GM21717 (cell line): ENCODE data around the gene TAF7L.
"Not testable (repeated sequence)": the region's sequence is repeated elsewhere in the genome, so short reads cannot be mapped to it uniquely, and the experiment has no call there.

Experiments
- ATAC-seq: cut with Tn5 transposase; IDR thresholded peaks from one replicate; pipeline ENCODE4 v1.9.1; 2021; ENCODE audit warnings: mild to moderate bottlenecking, moderate library complexity; ENCODE audit not compliant: unreplicated experiment

Gene TAF7L

DNA sequence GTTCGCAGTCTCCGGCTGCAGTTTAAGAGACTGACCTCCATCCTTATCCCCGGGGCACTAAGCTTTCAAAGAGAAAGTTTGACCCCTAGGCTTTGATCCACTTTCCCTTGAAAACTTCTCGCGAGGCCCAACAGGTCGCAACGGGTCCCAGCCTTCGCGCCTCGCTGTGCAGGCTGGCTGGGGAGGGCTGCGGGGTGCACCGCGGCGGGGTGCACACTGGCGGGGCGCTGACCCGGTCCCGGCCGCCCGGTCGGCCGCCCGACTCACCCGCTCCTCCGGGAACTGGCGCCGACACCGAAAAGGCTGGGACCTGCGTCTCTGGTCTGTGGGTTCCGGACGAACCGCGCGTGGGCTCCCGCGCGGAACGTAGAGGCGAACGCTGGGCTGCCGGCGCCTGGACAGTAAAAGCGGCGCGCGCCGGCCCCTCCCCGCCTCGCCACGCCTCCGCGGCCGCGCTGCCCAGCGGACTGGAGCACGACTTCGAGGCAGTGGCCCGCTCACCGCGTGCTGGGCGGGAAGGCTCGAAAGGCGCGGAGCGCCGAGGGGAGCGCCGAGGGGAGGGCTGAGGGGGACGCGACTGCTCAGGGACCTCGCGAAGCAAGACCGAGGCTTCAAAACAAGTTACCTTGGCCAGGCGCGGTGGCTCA lies at the start of gene TAF7L:
TSS of gene TAF7L (minus strand) at position 378 of the 647 bp plus-strand sequence. CDS start 3,791 bp downstream, outside the sequence.
- no peak for ATAC-seq

DNA sequence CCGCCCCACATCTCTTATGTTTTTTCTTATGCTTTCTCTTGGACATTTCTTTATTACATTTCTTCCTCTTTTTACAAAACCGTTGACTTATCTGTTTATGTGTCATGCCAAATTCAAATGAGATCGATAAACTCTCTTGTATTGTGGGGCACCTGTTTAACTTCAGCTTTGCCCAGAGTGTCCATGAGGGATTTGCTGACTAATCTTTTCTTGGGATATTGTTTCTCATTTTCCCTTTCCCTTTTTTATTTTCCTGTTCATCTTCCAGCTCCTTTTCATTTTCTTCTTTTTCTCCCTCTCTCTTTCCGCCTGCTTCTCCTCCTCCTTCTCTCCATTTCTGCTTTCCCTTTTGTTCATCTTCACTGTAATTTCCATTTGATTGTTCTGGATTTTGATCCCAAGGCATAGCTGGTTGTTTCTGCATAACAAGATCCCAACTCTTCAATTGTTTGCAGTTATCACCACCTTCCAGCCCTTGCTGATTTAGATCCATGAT lies 46.7 kb upstream of the TAF7L start:
- no peak for ATAC-seq

GRCh38 chrX:101334310-101334709 lies 43.2 kb upstream of the TAF7L start:
- not testable (repeated sequence) for ATAC-seq

DNA sequence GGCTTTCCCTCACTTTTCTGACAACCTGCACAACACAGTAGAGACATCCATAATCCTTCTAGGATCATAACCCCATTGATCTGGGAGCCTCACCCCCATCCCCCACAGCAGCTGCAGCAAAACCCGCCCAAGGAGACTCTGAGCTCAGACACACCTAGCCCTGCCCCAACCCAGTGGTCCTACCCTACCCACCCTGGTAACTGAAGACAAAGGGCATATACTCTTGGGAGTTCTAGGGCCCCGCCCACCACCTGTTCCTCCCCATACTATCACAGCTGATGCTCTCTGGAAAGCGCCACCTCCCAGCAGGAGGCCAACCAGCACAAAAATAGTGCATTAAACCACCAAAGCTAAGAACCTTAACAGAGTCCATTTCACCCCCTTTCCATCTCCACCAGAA lies 35.5 kb upstream of the TAF7L start:
- not testable (repeated sequence) for ATAC-seq

GRCh38 chrX:101303790-101304189 lies 12.7 kb upstream of the TAF7L start:
- ATAC-seq, result no peak

GRCh38 chrX:101295603-101296002 lies 4.5 kb upstream of the TAF7L start:
- ATAC-seq, result not testable (repeated sequence)

GRCh38 chrX:101287402-101287801 lies 3.7 kb downstream of the TAF7L start:
- ATAC-seq, result peak; percentile 56

DNA sequence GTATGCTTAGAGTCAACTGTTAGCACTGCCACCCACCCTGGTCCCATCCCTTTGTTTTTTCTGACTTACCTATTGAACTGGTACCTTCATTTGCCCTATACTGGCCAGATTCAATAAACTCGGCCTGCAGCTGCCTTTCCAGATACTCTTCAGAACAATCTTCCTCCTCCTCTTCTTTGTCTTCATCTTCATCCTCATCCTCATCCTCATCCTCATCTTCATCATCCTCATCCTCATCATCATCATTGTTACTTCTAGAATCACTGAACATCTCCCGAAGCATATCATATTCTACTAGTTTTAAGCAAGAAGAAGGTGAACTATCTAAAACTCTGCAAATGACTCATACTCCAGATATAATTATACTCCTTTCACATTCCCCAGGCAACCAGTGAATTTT lies 14.9 kb downstream of the TAF7L start:
- ATAC-seq, result no peak

- no peak for ATAC-seq
Measured at GRCh38 chrX:101274198-101274597, 16.9 kb downstream of the TAF7L start.

DNA sequence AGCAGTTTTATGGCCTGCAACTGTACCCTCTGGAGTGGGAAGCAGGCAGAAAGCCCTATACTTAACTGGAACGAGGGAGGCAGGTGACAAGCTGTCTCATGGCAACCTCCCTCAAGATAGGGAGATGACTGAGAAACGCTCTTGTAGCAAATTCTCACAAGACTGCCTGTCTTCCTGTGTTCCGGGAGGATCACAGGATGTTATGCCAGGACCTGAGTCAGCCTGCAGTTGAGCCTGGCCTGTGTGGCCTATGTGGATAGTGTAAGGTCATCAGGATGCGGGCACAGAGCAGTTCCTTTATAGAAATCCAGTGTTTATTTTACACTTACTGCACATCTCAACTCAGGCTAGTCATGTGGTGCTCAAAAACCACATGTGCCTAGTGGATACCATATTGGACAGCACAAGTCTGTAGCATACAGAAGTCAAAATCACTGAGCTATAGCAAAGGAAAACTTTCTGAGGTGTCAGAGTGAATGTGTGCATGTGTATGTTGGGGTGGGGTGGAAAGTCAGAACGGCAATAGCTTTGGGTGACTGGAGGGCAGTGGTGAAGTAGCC lies 25.2 kb downstream of the TAF7L start:
- ATAC-seq, result no peak

DNA sequence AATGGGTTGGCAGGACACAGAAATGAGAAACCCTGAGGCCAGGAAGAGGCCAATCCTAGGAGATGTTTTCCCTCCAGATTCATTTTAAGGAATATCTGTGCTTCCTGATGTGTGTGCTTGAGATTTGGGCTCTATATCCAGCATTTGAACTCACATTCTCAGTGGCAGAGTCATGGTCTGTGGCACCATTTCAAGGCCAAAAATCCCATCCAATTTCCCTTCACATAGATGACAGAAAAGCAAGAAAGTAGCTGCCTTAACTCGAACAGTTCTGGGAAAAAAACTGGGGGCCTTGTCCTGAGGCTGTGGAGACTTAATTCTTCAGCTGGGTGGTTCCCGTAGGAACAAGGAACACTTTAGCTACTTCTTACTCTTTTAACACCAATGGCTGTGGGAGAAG lies 27.4 kb downstream of the TAF7L start:
- ATAC-seq, result no peak

DNA sequence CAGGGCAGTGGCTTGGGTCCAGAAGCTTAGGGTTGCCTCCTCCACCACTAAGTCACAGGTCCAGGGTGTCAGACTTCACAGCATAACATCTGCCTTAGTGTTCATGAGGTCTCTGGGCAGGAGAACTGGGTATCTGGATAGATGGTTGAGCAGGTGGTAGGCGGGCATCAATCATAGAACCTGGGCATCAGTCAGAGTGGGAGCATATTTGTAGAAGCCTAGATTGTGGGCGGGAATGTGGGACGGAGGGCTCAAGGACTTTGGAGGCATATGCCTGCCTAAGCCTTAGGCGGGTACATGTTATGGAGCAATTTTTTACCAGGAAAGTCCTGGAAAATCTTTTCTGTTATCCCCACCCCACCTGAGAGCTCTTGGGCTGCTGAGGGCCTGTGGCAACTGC lies 28.5 kb downstream of the TAF7L start:
- no peak for ATAC-seq

DNA sequence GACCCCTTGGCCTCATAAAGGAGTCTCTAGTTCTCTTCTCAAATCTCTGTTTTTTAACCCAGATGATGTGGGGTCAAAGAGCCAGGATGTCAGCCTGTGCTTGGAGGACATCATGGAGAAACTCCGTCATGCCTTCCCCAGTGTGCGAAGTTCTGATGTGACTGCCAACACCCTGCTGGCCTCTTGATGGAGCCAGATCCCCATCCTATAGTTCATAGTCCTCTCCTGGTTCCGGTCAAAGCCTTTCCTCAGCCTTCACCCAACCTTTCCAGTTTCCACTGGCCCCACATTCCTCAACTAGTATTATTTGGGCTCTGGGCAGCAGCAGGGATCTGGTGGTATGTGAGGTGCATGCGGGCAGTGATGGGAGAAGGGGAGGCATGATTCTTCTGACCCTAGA lies 30.7 kb downstream of the TAF7L start:
- ATAC-seq, result no peak

GRCh38 chrX:101258259-101258581 lies 32.9 kb downstream of the TAF7L start:
- no peak for ATAC-seq

DNA sequence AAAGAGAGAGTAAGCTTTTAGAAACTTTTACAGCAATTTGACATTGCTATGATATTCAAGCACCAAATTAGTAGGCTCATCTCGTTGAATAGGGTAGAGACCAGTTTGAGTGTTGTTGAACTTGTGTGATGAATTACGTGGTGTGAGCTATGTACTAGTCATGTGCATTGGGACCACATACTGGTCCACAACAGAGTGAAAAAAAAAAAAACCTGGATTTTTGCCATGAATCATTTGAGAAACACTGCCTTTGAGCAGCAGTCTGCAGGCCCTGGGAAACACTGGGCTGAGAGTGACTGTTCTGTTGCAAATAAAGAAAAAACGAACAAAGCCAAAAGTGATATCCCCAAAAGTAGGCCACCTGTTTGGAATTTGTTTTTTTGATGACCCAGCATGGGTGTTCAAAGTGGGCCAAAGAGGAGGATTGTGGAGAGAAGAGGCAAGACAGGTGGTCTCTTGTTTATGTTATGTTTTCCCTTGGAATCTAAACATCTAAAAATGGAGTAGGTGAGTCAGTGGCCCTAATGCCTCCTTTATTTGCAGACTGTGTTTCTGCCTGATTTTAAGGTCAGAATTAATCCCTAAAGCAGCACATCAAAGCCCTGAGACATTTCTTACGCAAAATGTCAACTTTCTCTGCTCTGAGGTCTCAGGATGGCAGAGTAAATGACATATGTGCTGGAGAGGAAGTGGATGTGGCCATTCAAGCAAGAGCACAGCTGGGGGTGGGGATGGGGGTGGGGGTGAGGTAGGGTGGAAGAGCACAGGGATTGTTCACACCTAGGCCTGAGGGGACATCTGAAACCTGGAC lies 33.5 kb downstream of the TAF7L start:
- no peak for ATAC-seq

DNA sequence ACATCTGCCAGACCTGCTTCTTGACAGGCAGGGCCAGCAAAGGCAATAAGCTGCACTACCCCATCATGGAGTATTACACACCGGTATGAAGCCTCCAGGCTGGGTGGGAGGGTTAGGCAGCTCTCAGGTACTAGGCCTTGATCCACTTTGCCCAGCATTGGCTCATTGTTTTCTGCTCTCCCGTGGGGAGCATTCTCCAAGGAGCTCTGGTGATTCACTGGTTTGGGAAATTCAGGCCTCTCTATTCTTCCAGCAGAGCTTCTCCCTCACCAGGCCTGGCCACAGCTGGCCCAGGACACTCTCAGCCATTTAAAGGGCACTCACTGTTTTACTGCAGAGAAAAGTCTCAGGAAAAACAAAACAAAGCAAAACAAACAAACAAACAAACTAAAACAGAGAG lies 38.5 kb downstream of the TAF7L start:
- no peak for ATAC-seq

GRCh38 chrX:101241531-101241930 lies 49.6 kb downstream of the TAF7L start:
- no peak for ATAC-seq

GRCh38 chrX:101237041-101237440 lies 54.1 kb downstream of the TAF7L start:
- ATAC-seq, result no peak

DNA sequence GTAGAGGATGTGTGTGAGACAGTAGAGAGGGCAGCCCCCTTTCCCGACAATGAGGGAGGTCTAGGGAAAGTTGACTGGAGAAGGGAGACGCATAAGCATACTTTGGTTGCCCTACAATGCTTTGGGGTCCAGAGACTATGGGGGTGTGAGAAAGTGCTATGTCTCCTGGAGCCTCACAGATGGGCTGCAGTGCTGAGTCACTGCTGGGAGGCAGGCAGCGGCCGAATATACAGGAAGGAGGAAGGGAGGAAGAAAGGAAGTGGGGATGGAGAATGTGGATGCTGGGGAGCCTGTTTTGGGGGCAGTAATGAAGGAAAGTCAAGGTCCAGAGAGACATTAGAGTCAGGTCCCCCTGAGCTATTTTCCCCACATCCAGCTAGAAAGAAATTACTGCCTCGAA lies 58.8 kb downstream of the TAF7L start:
- ATAC-seq, result no peak

- ATAC-seq, result no peak
Measured at GRCh38 chrX:101231080-101231479, 60.1 kb downstream of the TAF7L start.

DNA sequence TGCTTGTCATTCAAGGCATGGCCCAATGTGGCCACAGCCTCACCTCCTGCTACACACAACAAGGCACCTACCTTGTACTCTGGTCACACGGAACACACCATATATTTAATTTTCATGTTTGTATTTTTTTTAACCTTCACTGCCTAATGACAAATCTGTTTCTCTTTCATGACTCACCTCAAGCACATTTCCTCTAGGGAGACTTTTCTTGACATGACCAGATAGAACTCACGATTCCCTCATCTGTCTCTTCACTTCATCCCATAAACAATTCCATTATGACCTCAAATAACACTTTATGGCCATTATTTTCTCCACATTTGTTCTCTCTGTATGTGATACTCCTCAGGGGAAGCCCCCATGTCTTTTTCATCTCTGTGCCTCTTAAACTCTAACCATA lies 60.5 kb downstream of the TAF7L start:
- ATAC-seq, result no peak

GRCh38 chrX:101229170-101229569 lies 62.0 kb downstream of the TAF7L start:
- no peak for ATAC-seq
